BJ (cell line): ENCODE results near the gene KMT2A. TPM values are rescaled to one million over a fixed set of nuclear protein-coding genes. Genes with fewer than 3 reads are reported as not detected.

ENCODE experiments used
- CTCF ChIA-PET: fragments of 350-600 bp; formaldehyde crosslinking; extraction: SDS; loops from one replicate; lab custom pipeline; 2021; ENCODE audit warnings: antibody characterized with exemption, inconsistent platforms; lab: Yijun Ruan, JAX
- POLR2A ChIA-PET: fragments of 300-600 bp; sonication (Branson Sonifier 250); formaldehyde crosslinking; extraction: SDS; loops from one replicate; lab custom pipeline; 2021; ENCODE audit warnings: antibody characterized with exemption; lab: Charles Lee
- DNase-seq: peaks from one replicate; pipeline ENCODE4 v3.0.0-alpha.2; 2011; ENCODE audit warnings: low read depth
- H3K27me3 ChIP-seq: 2 replicates; pipeline ENCODE4 v1.6.0; 2011; ENCODE audit warnings: low read length; ENCODE audit not compliant: control insufficient read depth, insufficient read depth
- H3K36me3 ChIP-seq: 2 replicates; pipeline ENCODE4 v1.5.1; 2011; ENCODE audit warnings: low read length; ENCODE audit not compliant: control insufficient read depth, insufficient read depth
- H3K4me3 ChIP-seq: 2 replicates; pipeline ENCODE4 v1.5.1; 2011; ENCODE audit warnings: low read depth, mild to moderate bottlenecking, control low read depth, low read length
- CTCF ChIP-seq: IDR thresholded peaks from 2 replicates; pipeline ENCODE4 v1.5.1; 2011; ENCODE audit warnings: low read depth, mild to moderate bottlenecking, control low read depth, inconsistent platforms, low read length, moderate library complexity; ENCODE audit not compliant: insufficient read depth
- polyA plus RNA-seq: library from polyadenylated mRNA; depleted of rRNA; stranded (reverse); fragments of >200 nt; gene quantifications from 2 replicates; pipeline ENCODE4 v1.2.3, GENCODE V29; 2011

The KMT2A gene
- polyA plus RNA-seq, 1 experiment: 21.9 TPM

GRCh38 chr11:118443590-118444218 is 7.4 kb downstream of the KMT2A start:
- Histone ChIP-seq H3K36me3 (no peaks in the 10 kb centered on the region), H3K27me3 (no peaks in the 10 kb centered on the region), H3K4me3 (no peak overlapping the region)
- no peak for TF ChIP-seq CTCF
- no peak for DNase-seq
- ChIA-PET CTCF (interaction anchor here (0.9 to 1.0 kb wide), 2 partner anchors 8 to 16 kb away, joined by 3 read pairs; no protein-coding TSS in a partner anchor), POLR2A (no interaction called here)

GRCh38 chr11:118447423-118447822 is 11.1 kb downstream of the KMT2A start:
- no peak for DNase-seq
- Histone ChIP-seq H3K36me3 (no peaks in the 10 kb centered on the region), H3K4me3 (no peak overlapping the region), H3K27me3 (no peaks in the 10 kb centered on the region)
- TF ChIP-seq CTCF: no peak
- POLR2A ChIA-PET: no interaction called here
- CTCF ChIA-PET: interaction anchor here (1.5 kb wide), 2 partner anchors 9 to 11 kb away, joined by 4 to 5 read pairs; no protein-coding TSS in a partner anchor

- ChIA-PET CTCF (interaction anchor here (1.5 kb wide), 2 partner anchors 10 kb away, joined by 4 to 5 read pairs; no protein-coding TSS in a partner anchor), POLR2A (no interaction called here)
- Histone ChIP-seq H3K4me3 (no peak overlapping the region), H3K27me3 (no peaks in the 10 kb centered on the region), H3K36me3 (no peaks in the 10 kb centered on the region)
- DNase-seq: no peak
- TF ChIP-seq CTCF: no peak
These were observed 12.0 kb downstream of the KMT2A start for GRCh38 chr11:118448294-118448693.

GRCh38 chr11:118449316-118449918 is 13.1 kb downstream of the KMT2A start:
- POLR2A ChIA-PET: no interaction called here

More at GRCh38 chr11:118449316-118449918, 13.1 kb downstream of the KMT2A start:
- H3K4me3 ChIP-seq: no peak overlapping the region
- H3K36me3 ChIP-seq: no peaks in the 10 kb centered on the region
- no peak for TF ChIP-seq CTCF
- no peak for DNase-seq
- H3K27me3 ChIP-seq: no peaks in the 10 kb centered on the region; the same call in 1 of the 2 replicates
- CTCF ChIA-PET: no interaction called here
